ENCODE data around the gene SCAF8. TPM values are rescaled to one million over a fixed set of nuclear protein-coding genes. Genes with fewer than 3 reads are reported as not detected.
"Not testable (repeated sequence)": the region's sequence is repeated elsewhere in the genome, so short reads cannot be mapped to it uniquely, and the experiment has no call there.

The SCAF8 gene, protein sequence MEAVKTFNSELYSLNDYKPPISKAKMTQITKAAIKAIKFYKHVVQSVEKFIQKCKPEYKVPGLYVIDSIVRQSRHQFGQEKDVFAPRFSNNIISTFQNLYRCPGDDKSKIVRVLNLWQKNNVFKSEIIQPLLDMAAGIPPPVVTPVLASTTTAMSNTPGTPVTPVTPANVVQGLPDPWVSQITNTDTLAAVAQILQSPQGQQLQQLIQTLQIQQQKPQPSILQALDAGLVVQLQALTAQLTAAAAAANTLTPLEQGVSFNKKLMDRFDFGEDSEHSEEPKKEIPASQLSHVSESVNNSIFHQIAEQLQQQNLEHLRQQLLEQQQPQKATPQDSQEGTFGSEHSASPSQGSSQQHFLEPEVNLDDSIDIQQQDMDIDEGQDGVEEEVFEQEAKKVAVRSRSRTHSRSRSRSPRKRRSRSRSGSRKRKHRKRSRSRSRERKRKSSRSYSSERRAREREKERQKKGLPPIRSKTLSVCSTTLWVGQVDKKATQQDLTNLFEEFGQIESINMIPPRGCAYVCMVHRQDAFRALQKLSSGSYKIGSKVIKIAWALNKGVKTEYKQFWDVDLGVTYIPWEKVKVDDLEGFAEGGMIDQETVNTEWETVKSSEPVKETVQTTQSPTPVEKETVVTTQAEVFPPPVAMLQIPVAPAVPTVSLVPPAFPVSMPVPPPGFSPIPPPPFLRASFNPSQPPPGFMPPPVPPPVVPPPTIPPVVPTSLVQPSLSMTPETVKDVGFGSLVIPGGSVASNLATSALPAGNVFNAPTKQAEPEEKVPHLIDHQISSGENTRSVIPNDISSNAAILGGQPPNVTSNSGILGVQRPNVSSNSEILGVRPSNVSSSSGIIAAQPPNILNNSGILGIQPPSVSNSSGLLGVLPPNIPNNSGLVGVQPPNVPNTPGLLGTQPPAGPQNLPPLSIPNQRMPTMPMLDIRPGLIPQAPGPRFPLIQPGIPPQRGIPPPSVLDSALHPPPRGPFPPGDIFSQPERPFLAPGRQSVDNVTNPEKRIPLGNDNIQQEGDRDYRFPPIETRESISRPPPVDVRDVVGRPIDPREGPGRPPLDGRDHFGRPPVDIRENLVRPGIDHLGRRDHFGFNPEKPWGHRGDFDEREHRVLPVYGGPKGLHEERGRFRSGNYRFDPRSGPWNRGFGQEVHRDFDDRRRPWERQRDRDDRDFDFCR (N-terminal part only)
- 10 to 100 TPM; 25.9 to 29.9 TPM for total RNA-seq

- no peaks in the 10 kb centered on the region for H3K27me3 Mint-ChIP-seq
- H3K9me3 Mint-ChIP-seq = no peaks in the 10 kb centered on the region
- peak within 1 kb of the TSS; percentile 99 for H3K27ac Mint-ChIP-seq
- peaks cover 30% of the 10 kb centered on the region for H3K36me3 Mint-ChIP-seq (ENCODE audit: low read depth)
- H3K4me1 Mint-ChIP-seq = peaks cover 23% of the 10 kb centered on the region
- ATAC-seq (replicated peaks) = peak; percentile 78
- peak within 1 kb of the TSS; percentile 99 for H3K4me3 Mint-ChIP-seq
Observed at GRCh38 chr6:154733183-154733625, at the start of gene SCAF8. Gene SCAF8, plus strand, starts transcription at chr6:154733416. Its CDS starts 485 bp downstream, at chr6:154733901.

- Mint-ChIP-seq H3K9me3 (no peaks in the 10 kb centered on the region), H3K27ac (no peak overlapping the region), H3K27me3 (no peaks in the 10 kb centered on the region), H3K36me3 (ENCODE audit: low read depth) (no peaks in the 10 kb centered on the region), H3K4me1 (peaks cover 11% of the 10 kb centered on the region), H3K4me3 (peak overlapping the region; percentile 9)
- ATAC-seq (replicated peaks) = peak; percentile 83
Observed at GRCh38 chr6:154683756-154684523, 49.3 kb upstream of the SCAF8 start.

DNA sequence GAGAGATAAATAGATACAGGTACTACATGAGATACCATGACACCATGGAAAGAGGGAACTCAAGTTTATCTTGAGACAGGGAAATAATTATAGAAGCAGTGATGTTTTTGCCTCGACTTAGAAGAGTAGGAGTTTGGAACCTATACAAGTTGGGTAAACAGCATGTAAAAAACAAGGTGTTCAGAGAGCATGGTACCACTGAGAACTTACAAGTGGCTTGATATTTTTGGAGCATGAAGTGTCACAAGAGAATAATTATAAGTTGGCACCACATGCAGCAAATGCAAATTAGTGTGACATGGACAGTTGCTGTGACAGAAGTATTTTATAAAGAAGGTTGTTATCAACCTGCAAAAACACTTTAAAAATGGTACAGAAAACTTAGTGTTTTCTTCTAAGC is 47.1 kb upstream of the SCAF8 start:
- Mint-ChIP-seq H3K27me3 (no peaks in the 10 kb centered on the region), H3K27ac (no peak overlapping the region), H3K9me3 (no peaks in the 10 kb centered on the region), H3K36me3 (ENCODE audit: low read depth) (no peaks in the 10 kb centered on the region), H3K4me3 (no peak overlapping the region), H3K4me1 (peaks cover 11% of the 10 kb centered on the region)
- no peak for ATAC-seq (replicated peaks)

DNA sequence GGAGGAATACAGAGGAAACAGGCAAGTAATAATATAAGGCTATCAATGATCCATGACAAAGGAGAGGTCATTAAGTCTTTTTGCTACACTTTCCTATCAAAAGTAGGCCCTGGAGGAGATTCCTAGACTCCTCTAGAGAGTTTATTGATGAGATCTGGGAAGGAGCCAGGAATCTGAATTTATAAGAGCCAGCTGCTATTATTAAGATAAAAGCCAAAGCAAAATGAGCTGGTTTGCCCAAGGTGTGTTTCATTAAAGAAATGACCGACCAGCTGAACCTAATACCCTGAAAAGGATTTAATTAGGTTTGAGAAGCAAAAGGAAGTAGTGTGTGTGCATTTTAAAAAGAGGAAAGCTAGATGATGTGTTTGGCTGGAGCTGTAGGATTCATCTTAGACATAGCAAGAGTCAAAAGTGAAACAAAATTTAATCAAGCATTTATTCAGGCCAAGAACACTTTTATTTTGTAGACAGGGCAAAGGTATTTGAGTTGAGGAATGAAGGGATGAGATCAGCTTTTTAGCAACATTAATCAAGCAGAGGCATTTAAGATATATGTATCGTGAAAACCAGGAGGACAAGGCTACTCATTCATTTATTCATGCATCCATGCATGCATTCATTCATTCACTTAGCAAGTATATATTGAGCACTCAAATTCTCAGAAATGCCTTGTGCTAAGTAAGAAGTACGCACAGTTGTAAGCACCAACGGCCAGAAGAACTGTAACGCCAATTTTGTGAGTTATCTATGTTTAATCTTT is 43.5 kb upstream of the SCAF8 start:
- no peak for ATAC-seq (replicated peaks)
- H3K4me1 Mint-ChIP-seq = no peaks in the 10 kb centered on the region
- H3K4me3 Mint-ChIP-seq = no peak overlapping the region
- H3K9me3 Mint-ChIP-seq = no peaks in the 10 kb centered on the region
- H3K27me3 Mint-ChIP-seq = no peaks in the 10 kb centered on the region
- no peaks in the 10 kb centered on the region for H3K36me3 Mint-ChIP-seq (ENCODE audit: low read depth)
- no peak overlapping the region for H3K27ac Mint-ChIP-seq

GRCh38 chr6:154690857-154691256 is 42.4 kb upstream of the SCAF8 start:
- no peak overlapping the region for H3K4me3 Mint-ChIP-seq

GRCh38 chr6:154696661-154697060 is 36.6 kb upstream of the SCAF8 start:
- Mint-ChIP-seq H3K27ac (no peak overlapping the region), H3K4me1 (no peaks in the 10 kb centered on the region), H3K9me3 (no peaks in the 10 kb centered on the region), H3K4me3 (no peak overlapping the region), H3K27me3 (peaks cover under 1% of the 10 kb centered on the region), H3K36me3 (ENCODE audit: low read depth) (no peaks in the 10 kb centered on the region)
- ATAC-seq (replicated peaks) = no peak

More at GRCh38 chr6:154690857-154691256, 42.4 kb upstream of the SCAF8 start:
- no peaks in the 10 kb centered on the region for H3K9me3 Mint-ChIP-seq
- no peaks in the 10 kb centered on the region for H3K4me1 Mint-ChIP-seq
- no peak overlapping the region for H3K27ac Mint-ChIP-seq
- no peaks in the 10 kb centered on the region for H3K27me3 Mint-ChIP-seq
- H3K36me3 Mint-ChIP-seq (ENCODE audit: low read depth) = no peaks in the 10 kb centered on the region
- no peak for ATAC-seq (replicated peaks)

- Mint-ChIP-seq H3K36me3 (ENCODE audit: low read depth) (no peaks in the 10 kb centered on the region), H3K4me3 (no peak overlapping the region), H3K27me3 (peaks cover 17% of the 10 kb centered on the region), H3K27ac (no peak overlapping the region), H3K4me1 (no peaks in the 10 kb centered on the region), H3K9me3 (no peaks in the 10 kb centered on the region)
- ATAC-seq (replicated peaks) = no peak
Observed at GRCh38 chr6:154703124-154703523, 30.1 kb upstream of the SCAF8 start.

DNA sequence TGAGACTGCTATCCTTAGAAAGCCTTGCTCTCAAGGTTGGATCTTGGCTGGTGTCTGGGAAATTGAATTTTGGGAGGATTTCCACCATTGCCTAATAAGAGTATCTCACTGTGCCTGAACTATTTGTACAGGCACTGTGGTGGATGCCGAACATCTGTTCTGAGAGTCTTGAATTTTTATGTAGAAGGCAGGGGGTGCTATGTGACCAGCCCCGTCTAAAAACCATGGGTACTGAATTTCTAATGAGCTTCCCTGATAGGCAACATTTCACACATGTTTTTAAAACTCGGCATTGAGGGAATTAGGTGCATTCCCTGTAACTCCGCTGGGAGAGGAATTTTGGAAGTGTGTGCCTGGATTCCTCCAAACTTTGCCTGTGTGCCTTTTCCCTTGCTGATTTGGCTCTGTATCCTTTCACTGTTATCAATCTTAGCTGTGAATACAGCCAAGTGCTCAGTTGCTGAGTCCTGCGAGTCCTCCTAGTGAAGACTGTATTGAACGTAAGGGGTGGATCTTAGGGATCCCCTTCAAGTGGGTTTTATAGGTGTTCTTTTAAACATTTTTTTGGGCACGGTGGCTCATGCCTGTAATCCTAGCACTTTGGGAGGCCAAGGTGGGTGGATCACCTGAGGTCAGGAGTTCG is 27.6 kb upstream of the SCAF8 start:
- H3K9me3 Mint-ChIP-seq = no peaks in the 10 kb centered on the region
- no peak overlapping the region for H3K4me3 Mint-ChIP-seq
- peaks cover 17% of the 10 kb centered on the region for H3K27me3 Mint-ChIP-seq
- no peak overlapping the region for H3K27ac Mint-ChIP-seq
- H3K4me1 Mint-ChIP-seq = no peaks in the 10 kb centered on the region
- no peak for ATAC-seq (replicated peaks)
- H3K36me3 Mint-ChIP-seq (ENCODE audit: low read depth) = no peaks in the 10 kb centered on the region

- Mint-ChIP-seq H3K4me1 (no peaks in the 10 kb centered on the region), H3K27ac (no peak overlapping the region), H3K27me3 (peaks cover 17% of the 10 kb centered on the region), H3K4me3 (no peak overlapping the region), H3K9me3 (no peaks in the 10 kb centered on the region), H3K36me3 (ENCODE audit: low read depth) (no peaks in the 10 kb centered on the region)
- ATAC-seq (replicated peaks) = no peak
Observed at GRCh38 chr6:154706389-154706788, 26.8 kb upstream of the SCAF8 start.

DNA sequence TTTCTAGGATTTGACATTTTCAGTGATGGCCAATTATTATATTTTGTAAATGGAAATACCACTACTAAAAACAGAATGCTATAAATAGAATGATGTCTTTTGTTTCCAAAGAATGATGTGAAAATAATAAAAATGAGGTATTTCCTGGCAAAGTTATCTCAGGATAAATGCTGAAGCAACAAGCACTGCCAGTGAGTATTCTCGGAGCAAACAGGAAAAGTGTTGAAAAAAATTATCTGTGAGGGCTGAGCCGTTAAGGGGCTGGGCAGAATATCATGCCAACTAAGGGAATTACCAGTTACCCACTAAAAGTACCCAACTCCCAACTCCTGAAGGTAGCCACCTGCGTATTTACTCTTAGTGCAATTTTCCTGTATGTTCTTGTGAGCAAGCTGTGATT is 23.6 kb upstream of the SCAF8 start:
- ATAC-seq (replicated peaks) = no peak
- Mint-ChIP-seq H3K4me1 (no peaks in the 10 kb centered on the region), H3K27ac (no peak overlapping the region), H3K27me3 (peaks cover 8% of the 10 kb centered on the region), H3K4me3 (no peak overlapping the region), H3K9me3 (no peaks in the 10 kb centered on the region), H3K36me3 (ENCODE audit: low read depth) (no peaks in the 10 kb centered on the region)

GRCh38 chr6:154710689-154711088 is 22.5 kb upstream of the SCAF8 start:
- Mint-ChIP-seq H3K27ac (no peak overlapping the region), H3K4me1 (no peaks in the 10 kb centered on the region), H3K9me3 (no peaks in the 10 kb centered on the region), H3K27me3 (peaks cover 3% of the 10 kb centered on the region), H3K36me3 (ENCODE audit: low read depth) (no peaks in the 10 kb centered on the region), H3K4me3 (no peak overlapping the region)
- no peak for ATAC-seq (replicated peaks)

GRCh38 chr6:154715446-154715845 is 17.8 kb upstream of the SCAF8 start:
- no peaks in the 10 kb centered on the region for H3K36me3 Mint-ChIP-seq (ENCODE audit: low read depth)
- no peaks in the 10 kb centered on the region for H3K4me1 Mint-ChIP-seq
- H3K27ac Mint-ChIP-seq = no peak overlapping the region
- H3K9me3 Mint-ChIP-seq = peaks cover 4% of the 10 kb centered on the region
- H3K27me3 Mint-ChIP-seq = no peaks in the 10 kb centered on the region
- no peak for ATAC-seq (replicated peaks)
- H3K4me3 Mint-ChIP-seq = no peak overlapping the region

GRCh38 chr6:154716350-154716749 is 16.9 kb upstream of the SCAF8 start:
- not testable (repeated sequence) for H3K27ac Mint-ChIP-seq; ATAC-seq (replicated peaks); H3K27me3 Mint-ChIP-seq; H3K4me1 Mint-ChIP-seq; H3K9me3 Mint-ChIP-seq; H3K4me3 Mint-ChIP-seq; H3K36me3 Mint-ChIP-seq (ENCODE audit: low read depth)
